ENCODE measurements around the gene SEC14L1. TPM values are rescaled to one million over a fixed set of nuclear protein-coding genes. Genes with fewer than 3 reads are reported as not detected.
"Not testable (repeated sequence)": the region's sequence is repeated elsewhere in the genome, so short reads cannot be mapped to it uniquely, and the experiment has no call there.

Gene SEC14L1
- total RNA-seq, 4 donors from 2014 or later = 72.8 to 330 (median 113) TPM

GRCh38 chr17:77147357-77147801, 6.6 kb downstream of the SEC14L1 start:
- no peak for ATAC-seq (ENCODE audit: low FRiP score)
- TF ChIP-seq CTCF (IDR thresholded peaks at IDR 0.05) = no peak

GRCh38 chr17:77148077-77148939, 7.5 kb downstream of the SEC14L1 start:
- DNase-seq (ENCODE audit: low spot score) (no peak), ATAC-seq (ENCODE audit: low FRiP score) (no peak)
- no peak for TF ChIP-seq CTCF (IDR thresholded peaks at IDR 0.05)

More at GRCh38 chr17:77147357-77147801, 6.6 kb downstream of the SEC14L1 start:
- no peak for DNase-seq (ENCODE audit: low spot score)

GRCh38 chr17:77148940-77149510, 8.3 kb downstream of the SEC14L1 start:
- ATAC-seq (ENCODE audit: low FRiP score) (no peak), DNase-seq (ENCODE audit: low spot score) (no peak)
- no peak for TF ChIP-seq CTCF (IDR thresholded peaks at IDR 0.05)

GRCh38 chr17:77150196-77150595, 9.4 kb downstream of the SEC14L1 start:
- ATAC-seq (ENCODE audit: low FRiP score) (no peak), DNase-seq (ENCODE audit: low spot score) (no peak)
- TF ChIP-seq CTCF (IDR thresholded peaks at IDR 0.05) = no peak

GRCh38 chr17:77151186-77151585, 10.4 kb downstream of the SEC14L1 start:
- no peak for DNase-seq (ENCODE audit: low spot score)
- ATAC-seq (ENCODE audit: low FRiP score) = no peak

GRCh38 chr17:77152056-77152455, 11.3 kb downstream of the SEC14L1 start:
- ATAC-seq (ENCODE audit: low FRiP score); DNase-seq (ENCODE audit: low spot score): not testable (repeated sequence)

More at GRCh38 chr17:77151186-77151585, 10.4 kb downstream of the SEC14L1 start:
- TF ChIP-seq CTCF (IDR thresholded peaks at IDR 0.05) = no peak

GRCh38 chr17:77153472-77153871, 12.7 kb downstream of the SEC14L1 start:
- TF ChIP-seq CTCF (IDR thresholded peaks at IDR 0.05) = no peak
- DNase-seq (ENCODE audit: low spot score) (no peak), ATAC-seq (ENCODE audit: low FRiP score) (no peak)

Data from omental fat pad (tissue), 4 donors.